NB4 (cell line): ENCODE data around the gene EMX1.
A peak's percentile ranks its signal among the peaks of the same experiment; 100 is the strongest.

Experiments used
- DNase-seq: peaks from one replicate; pipeline ENCODE4 v3.0.0; 2010; ENCODE audit warnings: low read depth
- H3K4me3 ChIP-seq: one replicate; pipeline ENCODE4 v1.5.1; 2011; ENCODE audit warnings: mild to moderate bottlenecking, low read depth, low read length, moderate library complexity
- MAX ChIP-seq: IDR thresholded peaks from 2 replicates; pipeline ENCODE4 v1.6.1; 2011; ENCODE audit warnings: low read depth, low read length
- MYC ChIP-seq: IDR thresholded peaks from 2 replicates; pipeline ENCODE4 v1.6.1; 2011; ENCODE audit warnings: low read depth, low read length
- POLR2A ChIP-seq: IDR thresholded peaks from 2 replicates; pipeline ENCODE4 v1.6.1; 2011; ENCODE audit warnings: mild to moderate bottlenecking; ENCODE audit not compliant: insufficient read length; ENCODE audit errors: extremely low read depth
- TF ChIP-seq, protein P1 (sequence below): IDR thresholded peaks from one replicate; pipeline ENCODE4 v1.5.1; 2012; ENCODE audit warnings: low read depth, low read length

Gene EMX1

DNA sequence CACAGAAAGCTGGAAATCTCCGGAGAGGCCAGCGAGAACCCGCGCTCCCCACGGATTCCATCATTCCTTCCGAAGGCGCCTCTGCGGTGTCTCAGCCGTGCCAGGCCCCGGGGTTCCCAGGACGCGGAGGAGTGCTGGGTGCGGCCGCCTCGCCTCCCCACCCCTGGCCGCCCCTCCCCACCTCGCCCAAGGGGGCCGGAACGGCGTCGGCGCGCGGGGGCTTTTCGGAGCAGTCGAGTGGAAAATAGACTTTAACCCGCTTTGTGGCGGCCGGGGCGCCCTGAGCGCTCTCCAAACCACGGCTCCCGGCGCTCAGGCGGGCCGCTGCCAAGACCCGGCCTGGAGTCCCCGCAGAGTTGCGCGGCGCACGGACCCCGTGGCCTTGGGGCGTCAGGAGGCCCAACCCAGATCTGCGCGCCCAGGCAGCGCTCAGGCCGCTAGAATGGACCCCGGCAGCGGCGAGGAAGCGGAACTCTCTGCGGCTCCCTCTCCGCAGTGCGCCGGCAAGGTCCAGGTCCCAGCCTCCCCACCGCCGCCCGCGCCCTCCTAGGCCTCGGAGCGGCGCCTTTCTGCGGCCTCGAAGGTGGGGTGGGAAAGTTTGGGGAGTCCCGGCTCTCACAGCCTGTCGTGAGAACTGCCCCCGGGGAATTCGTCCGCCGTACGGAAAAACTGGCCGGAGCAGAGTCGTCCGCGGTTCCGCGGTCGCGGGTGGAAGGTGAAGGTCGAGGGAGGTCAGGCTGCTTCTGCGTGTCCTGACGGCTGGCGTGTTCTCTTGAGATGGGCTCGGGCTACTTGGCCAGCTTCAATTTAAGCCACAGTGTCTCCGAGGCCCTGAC is 1.2 kb upstream of the EMX1 start:
- TF ChIP-seq, protein P1, sequence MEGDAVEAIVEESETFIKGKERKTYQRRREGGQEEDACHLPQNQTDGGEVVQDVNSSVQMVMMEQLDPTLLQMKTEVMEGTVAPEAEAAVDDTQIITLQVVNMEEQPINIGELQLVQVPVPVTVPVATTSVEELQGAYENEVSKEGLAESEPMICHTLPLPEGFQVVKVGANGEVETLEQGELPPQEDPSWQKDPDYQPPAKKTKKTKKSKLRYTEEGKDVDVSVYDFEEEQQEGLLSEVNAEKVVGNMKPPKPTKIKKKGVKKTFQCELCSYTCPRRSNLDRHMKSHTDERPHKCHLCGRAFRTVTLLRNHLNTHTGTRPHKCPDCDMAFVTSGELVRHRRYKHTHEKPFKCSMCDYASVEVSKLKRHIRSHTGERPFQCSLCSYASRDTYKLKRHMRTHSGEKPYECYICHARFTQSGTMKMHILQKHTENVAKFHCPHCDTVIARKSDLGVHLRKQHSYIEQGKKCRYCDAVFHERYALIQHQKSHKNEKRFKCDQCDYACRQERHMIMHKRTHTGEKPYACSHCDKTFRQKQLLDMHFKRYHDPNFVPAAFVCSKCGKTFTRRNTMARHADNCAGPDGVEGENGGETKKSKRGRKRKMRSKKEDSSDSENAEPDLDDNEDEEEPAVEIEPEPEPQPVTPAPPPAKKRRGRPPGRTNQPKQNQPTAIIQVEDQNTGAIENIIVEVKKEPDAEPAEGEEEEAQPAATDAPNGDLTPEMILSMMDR = no peak
- TF ChIP-seq MAX = no peak
- H3K4me3 ChIP-seq = no peak overlapping the region
- peak; percentile 49 for DNase-seq

- DNase-seq = no peak
These were observed 579 bp upstream of the EMX1 start for GRCh38 chr2:72916743-72917137.

GRCh38 chr2:72917877-72918553 is 696 bp downstream of the EMX1 start:
- no peak for TF ChIP-seq POLR2A
- TF ChIP-seq, protein P1 = no peak
- no peak for TF ChIP-seq MYC
- no peak for TF ChIP-seq MAX
- peak; percentile 23 for DNase-seq
- no peak overlapping the region for H3K4me3 ChIP-seq

More at GRCh38 chr2:72916743-72917137, 579 bp upstream of the EMX1 start:
- no peak overlapping the region for H3K4me3 ChIP-seq
- TF ChIP-seq, protein P1 = no peak
- TF ChIP-seq POLR2A = no peak
- TF ChIP-seq MYC = no peak
- TF ChIP-seq MAX = no peak

DNA sequence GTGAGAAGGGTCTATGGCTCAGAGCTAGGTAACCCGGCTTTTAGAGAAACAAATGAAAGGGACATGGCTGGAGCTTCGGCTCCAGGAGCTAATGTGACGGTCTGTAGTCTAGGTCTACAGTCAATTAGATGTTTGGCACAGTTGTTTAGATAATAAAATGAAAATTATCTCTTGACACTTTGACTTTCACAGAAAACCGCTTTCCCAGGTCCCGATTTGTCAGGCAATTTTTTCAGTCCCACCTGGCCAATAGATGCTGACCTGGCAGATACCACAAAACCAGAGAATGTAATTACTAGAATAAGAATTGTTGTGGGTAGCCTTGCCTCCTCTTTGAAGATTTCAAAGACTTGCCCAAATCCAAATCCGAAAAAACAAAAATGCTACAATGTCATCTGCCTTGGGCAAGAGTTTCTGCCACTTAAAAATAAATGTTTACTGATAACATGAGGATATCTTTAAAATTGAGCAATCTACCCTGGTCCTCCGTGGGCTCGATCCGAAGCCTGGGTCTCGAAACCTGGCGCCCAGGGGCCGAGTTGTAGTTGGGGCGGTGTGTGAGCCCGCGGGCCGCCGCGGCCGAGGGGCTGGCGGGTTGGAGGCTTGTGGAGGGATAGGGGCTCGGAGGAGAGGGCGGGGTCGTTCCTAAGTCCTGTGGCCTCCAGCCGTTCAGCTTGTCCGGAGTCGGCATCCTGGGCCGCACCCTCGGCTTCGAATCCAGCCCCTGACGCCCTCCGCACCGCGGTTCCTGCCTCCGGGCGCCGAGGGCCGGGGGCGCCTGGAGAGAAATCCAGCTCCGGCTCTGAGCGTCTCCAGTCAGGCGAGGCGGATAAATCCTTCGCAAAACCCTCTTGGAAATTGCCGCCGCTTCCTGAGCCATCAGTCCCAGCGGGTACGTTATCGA is 2.3 kb downstream of the EMX1 start:
- no peak overlapping the region for H3K4me3 ChIP-seq
- no peak for TF ChIP-seq POLR2A
- TF ChIP-seq, protein P1 = no peak
- no peak for DNase-seq

GRCh38 chr2:72920318-72921087 is 3.2 kb downstream of the EMX1 start:
- TF ChIP-seq POLR2A = no peak
- TF ChIP-seq, protein P1 = no peak
- no peak for TF ChIP-seq MYC
- no peak for TF ChIP-seq MAX
- no peak overlapping the region for H3K4me3 ChIP-seq
- no peak for DNase-seq
